Lower lobe of right lung (tissue), 2 donors: Measurements from ENCODE around the gene ZKSCAN4. TPM values are rescaled to one million over a fixed set of nuclear protein-coding genes. Genes with fewer than 3 reads are reported as not detected.

ENCODE experiments used
- ATAC-seq, 2 donors: fragments of 200-7000 bp; cut with Tn5 transposase; one replicate each; pipeline ENCODE4 v1.9.1; 2020 to 2022; ENCODE audit warnings: mild to moderate bottlenecking in 2 of 2, moderate library complexity in 2 of 2
- DNase-seq: peaks from one replicate; pipeline ENCODE4 v3.0.0-alpha.2; 2020
- H3K27ac ChIP-seq: fragments of 200-600 bp; one replicate; pipeline ENCODE4 v1.8.0; 2022
- H3K27me3 ChIP-seq: fragments of 200-600 bp; one replicate; pipeline ENCODE4 v1.8.0; 2022; ENCODE audit warnings: low read depth
- H3K36me3 ChIP-seq: fragments of 200-600 bp; one replicate; pipeline ENCODE4 v1.8.0; 2022; ENCODE audit warnings: mild to moderate bottlenecking
- H3K4me1 ChIP-seq: fragments of 200-600 bp; one replicate; pipeline ENCODE4 v1.8.0; 2022
- H3K4me3 ChIP-seq: fragments of 200-600 bp; one replicate; pipeline ENCODE4 v1.8.0; 2022; ENCODE audit warnings: mild to moderate bottlenecking
- H3K9me3 ChIP-seq: fragments of 200-600 bp; one replicate; pipeline ENCODE4 v1.8.0; 2022
- intact Hi-C: fragments of 100-400 bp; cut with DNase I; formaldehyde crosslinking; loops from one replicate; pipeline ENCODE4 v1.11.0; 2022
- long read RNA-seq: library from polyadenylated mRNA; unstranded; transcript quantifications from one replicate; pipeline ENCODE4 v2.0.0, GENCODE V29; 2021
- total RNA-seq: library from RNA; stranded (reverse); fragmentation: NEBNext Ultra II Directional; extraction: Animal tissue kit (Norgen Biotek cat#: 25700); gene quantifications from one replicate; pipeline ENCODE4 v1.2.1, GENCODE V29; 2021
- TF ChIP-seq, protein P1 (sequence below): fragments of 200-600 bp; IDR thresholded peaks from one replicate; pipeline ENCODE4 v1.8.0; 2022; ENCODE audit warnings: antibody characterized with exemption, mild to moderate bottlenecking
- donor health status: DM: no; HTN: yes; CAD: no; lungs with severe emphysema.

Gene ZKSCAN4
- 6.2 TPM for total RNA-seq
- long read RNA-seq, partial matches to known transcripts = 1 of 10 reads
- long read RNA-seq, other reads (novel, unspliced or antisense) = 5 of 10 reads

- Histone ChIP-seq H3K27ac (peak within 1 kb of the TSS; percentile 62), H3K36me3 (peaks cover 18% of the 10 kb centered on the region), H3K4me3 (peak within 1 kb of the TSS; percentile 94), H3K4me1 (peaks cover 24% of the 10 kb centered on the region), H3K27me3 (peaks cover 4% of the 10 kb centered on the region), H3K9me3 (no peaks in the 10 kb centered on the region)
- DNase-seq = peak; percentile 70
- TF ChIP-seq, protein P1, sequence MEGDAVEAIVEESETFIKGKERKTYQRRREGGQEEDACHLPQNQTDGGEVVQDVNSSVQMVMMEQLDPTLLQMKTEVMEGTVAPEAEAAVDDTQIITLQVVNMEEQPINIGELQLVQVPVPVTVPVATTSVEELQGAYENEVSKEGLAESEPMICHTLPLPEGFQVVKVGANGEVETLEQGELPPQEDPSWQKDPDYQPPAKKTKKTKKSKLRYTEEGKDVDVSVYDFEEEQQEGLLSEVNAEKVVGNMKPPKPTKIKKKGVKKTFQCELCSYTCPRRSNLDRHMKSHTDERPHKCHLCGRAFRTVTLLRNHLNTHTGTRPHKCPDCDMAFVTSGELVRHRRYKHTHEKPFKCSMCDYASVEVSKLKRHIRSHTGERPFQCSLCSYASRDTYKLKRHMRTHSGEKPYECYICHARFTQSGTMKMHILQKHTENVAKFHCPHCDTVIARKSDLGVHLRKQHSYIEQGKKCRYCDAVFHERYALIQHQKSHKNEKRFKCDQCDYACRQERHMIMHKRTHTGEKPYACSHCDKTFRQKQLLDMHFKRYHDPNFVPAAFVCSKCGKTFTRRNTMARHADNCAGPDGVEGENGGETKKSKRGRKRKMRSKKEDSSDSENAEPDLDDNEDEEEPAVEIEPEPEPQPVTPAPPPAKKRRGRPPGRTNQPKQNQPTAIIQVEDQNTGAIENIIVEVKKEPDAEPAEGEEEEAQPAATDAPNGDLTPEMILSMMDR = no peak
- intact Hi-C loops = no loop called here
- ATAC-seq = peak; percentile 96 to 99
Observed at GRCh38 chr6:28252009-28252975, at the start of gene ZKSCAN4. ZKSCAN4 (minus strand) TSS chr6:28252269; CDS start chr6:28251980, 289 bp downstream.

DNA sequence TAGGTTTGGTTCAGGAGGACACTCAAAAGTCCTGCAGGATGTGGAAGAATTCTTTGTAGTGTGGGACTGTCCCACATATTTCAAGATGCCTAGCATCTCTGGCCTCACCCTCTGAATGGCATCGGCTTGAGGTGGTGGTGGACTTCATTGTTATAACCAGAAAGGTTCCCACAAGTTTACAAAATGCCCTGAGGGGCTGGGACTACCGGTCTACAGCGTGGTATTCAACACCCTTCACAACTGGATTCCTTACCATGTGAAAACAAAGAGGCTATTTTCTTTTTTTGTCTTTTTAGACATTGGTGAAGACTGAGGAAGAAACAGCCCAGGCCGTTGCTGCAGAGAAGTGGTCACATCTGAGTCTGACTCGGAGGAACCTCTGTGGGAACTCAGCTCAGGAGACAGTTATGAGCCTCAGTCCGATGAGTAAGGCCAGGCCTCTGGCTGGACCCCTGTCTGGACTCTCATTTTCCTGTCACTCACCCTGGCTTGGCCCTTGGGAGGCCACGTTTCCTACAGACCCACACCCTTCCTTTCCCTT, 44.5 kb upstream of the ZKSCAN4 start:
- intact Hi-C loops = no loop called here
- no peak for DNase-seq
- peaks cover 39% of the 10 kb centered on the region for H3K36me3 ChIP-seq
- no peak overlapping the region for H3K27ac ChIP-seq
- ATAC-seq = no peak
- H3K9me3 ChIP-seq = no peaks in the 10 kb centered on the region
- no peak overlapping the region for H3K4me3 ChIP-seq
- H3K27me3 ChIP-seq = no peaks in the 10 kb centered on the region
- TF ChIP-seq, protein P1 = no peak
- no peaks in the 10 kb centered on the region for H3K4me1 ChIP-seq

GRCh38 chr6:28295326-28295725, 43.3 kb upstream of the ZKSCAN4 start:
- TF ChIP-seq, protein P1 = no peak

DNA sequence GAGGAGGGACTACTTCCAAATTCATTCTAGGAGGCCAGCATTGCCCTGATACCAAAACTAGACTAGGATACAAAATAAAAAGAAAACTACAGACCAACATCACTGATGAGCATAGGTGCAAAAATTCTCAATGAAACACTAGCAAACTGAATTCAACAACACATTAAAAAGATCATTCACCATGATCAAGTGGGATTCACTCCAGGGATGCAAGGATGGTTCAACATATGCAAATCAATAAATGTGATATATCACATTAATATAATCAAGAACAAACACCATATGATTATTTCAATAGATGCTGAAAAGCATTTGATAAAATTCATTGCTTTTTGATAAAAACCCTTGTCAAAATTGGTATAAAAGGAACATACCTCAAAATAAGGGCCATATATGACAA, 39.5 kb upstream of the ZKSCAN4 start:
- ATAC-seq = no peak

More at GRCh38 chr6:28295326-28295725, 43.3 kb upstream of the ZKSCAN4 start:
- Histone ChIP-seq H3K4me3 (no peak overlapping the region), H3K27me3 (no peaks in the 10 kb centered on the region), H3K4me1 (no peaks in the 10 kb centered on the region), H3K27ac (no peak overlapping the region), H3K9me3 (no peaks in the 10 kb centered on the region), H3K36me3 (peaks cover 30% of the 10 kb centered on the region)
- DNase-seq (no peak), ATAC-seq (no peak)
- intact Hi-C loops = no loop called here

DNA sequence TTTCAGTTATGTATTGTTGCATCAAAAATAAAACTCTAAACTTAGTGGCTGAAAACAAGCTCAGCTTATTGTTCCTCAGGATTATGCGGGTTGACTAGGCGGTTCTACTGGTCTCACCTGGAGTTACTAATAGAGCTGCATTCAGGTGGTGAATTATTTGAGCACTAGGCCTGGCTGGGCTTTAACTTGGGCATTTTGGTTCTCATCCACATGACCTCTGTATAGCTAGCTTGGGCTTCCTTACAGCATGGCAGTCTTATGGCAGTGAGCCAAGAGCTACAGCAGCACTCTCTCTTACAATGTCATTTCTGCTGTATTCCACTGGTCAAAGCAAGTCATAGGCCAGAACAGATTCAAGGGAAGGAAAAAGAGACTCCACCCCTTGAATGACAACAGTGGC, 30.9 kb upstream of the ZKSCAN4 start:
- peaks cover 6% of the 10 kb centered on the region for H3K9me3 ChIP-seq
- H3K27ac ChIP-seq = no peak overlapping the region
- no peak for DNase-seq
- no peak overlapping the region for H3K4me3 ChIP-seq
- intact Hi-C loops = no loop called here
- H3K27me3 ChIP-seq = no peaks in the 10 kb centered on the region
- peaks cover 34% of the 10 kb centered on the region for H3K36me3 ChIP-seq
- TF ChIP-seq, protein P1 = no peak
- peaks cover 9% of the 10 kb centered on the region for H3K4me1 ChIP-seq
- no peak for ATAC-seq

More for the DNA sequence above, 39.5 kb upstream of the ZKSCAN4 start:
- intact Hi-C loops = no loop called here
- DNase-seq = no peak
- Histone ChIP-seq H3K36me3 (peaks cover 35% of the 10 kb centered on the region), H3K9me3 (no peaks in the 10 kb centered on the region), H3K4me3 (no peak overlapping the region), H3K27ac (no peak overlapping the region), H3K27me3 (no peaks in the 10 kb centered on the region), H3K4me1 (no peaks in the 10 kb centered on the region)
- TF ChIP-seq, protein P1 = no peak
